Peyer's patch (tissue), 4 donors: ENCODE data around the gene FAM184A.

Source experiments
- POLR2A ChIP-seq, 2 donors: fragments of 450-650 bp; IDR thresholded peaks; one replicate each; pipeline ENCODE4 v1.5.1; 2017; ENCODE audit warnings: antibody characterized with exemption in 2 of 2, mild to moderate bottlenecking in 2 of 2, moderate library complexity in 2 of 2
- TF ChIP-seq, protein P1 (sequence below), 6 experiments: fragments of 450-650 bp in 4 of 6; fragments of 200-600 bp in 2 of 6; sonication (generic) in 1 of 6; IDR thresholded peaks; one replicate each; pipeline ENCODE4 v1.5.1; 2017 to 2019; ENCODE audit warnings: antibody characterized with exemption in 6 of 6, mild to moderate bottlenecking in 3 of 6, moderate library complexity in 1 of 6

DNA sequence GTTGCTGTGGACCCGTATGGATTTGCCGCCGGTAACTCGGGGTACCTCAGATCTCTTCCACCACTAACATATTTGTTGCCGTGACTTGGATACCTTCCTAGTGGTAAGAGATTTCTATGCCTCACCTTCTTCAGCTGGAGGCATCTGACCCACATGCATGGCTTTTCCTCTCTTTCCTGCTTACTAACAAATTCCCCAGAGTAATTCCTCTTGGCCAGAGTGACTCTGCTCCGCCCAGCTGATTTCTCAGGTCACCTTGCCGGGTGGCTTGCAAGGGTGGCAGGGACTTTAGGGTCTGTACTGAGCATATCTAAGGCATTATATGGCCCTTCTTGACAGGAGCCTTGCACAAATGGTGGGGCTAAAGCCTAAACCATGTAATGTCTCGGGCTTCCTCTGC, 38.2 kb downstream of the FAM184A start:
- TF ChIP-seq POLR2A (IDR thresholded peaks at IDR 0.05), result no peak
- TF ChIP-seq, protein P1, sequence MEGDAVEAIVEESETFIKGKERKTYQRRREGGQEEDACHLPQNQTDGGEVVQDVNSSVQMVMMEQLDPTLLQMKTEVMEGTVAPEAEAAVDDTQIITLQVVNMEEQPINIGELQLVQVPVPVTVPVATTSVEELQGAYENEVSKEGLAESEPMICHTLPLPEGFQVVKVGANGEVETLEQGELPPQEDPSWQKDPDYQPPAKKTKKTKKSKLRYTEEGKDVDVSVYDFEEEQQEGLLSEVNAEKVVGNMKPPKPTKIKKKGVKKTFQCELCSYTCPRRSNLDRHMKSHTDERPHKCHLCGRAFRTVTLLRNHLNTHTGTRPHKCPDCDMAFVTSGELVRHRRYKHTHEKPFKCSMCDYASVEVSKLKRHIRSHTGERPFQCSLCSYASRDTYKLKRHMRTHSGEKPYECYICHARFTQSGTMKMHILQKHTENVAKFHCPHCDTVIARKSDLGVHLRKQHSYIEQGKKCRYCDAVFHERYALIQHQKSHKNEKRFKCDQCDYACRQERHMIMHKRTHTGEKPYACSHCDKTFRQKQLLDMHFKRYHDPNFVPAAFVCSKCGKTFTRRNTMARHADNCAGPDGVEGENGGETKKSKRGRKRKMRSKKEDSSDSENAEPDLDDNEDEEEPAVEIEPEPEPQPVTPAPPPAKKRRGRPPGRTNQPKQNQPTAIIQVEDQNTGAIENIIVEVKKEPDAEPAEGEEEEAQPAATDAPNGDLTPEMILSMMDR (IDR thresholded peaks at IDR 0.05), result no peak
